Ascending aorta (tissue), 2 donors: ENCODE measurements around the gene AAMP. TPM values are rescaled to one million over a fixed set of nuclear protein-coding genes. Genes with fewer than 3 reads are reported as not detected.

Source experiments
- DNase-seq, 2 donors: peaks; one replicate each; pipeline ENCODE4 v3.0.0-alpha.2; 2019; ENCODE audit warnings: low spot score in 2 of 2
- H3K27ac ChIP-seq, 2 donors: fragments of 200-600 bp; sonication (generic); one replicate each; pipeline ENCODE4 v1.5.1; 2016 to 2017; ENCODE audit warnings: mild to moderate bottlenecking in 1 of 2
- H3K27me3 ChIP-seq: fragments of 200-600 bp; sonication (generic); one replicate; pipeline ENCODE4 v1.5.1; 2017
- H3K36me3 ChIP-seq, 2 donors: fragments of 200-600 bp; sonication (generic); one replicate each; pipeline ENCODE4 v1.5.1; 2016
- H3K4me1 ChIP-seq, 2 donors: fragments of 200-600 bp; sonication (generic); one replicate each; pipeline ENCODE4 v1.5.1; 2016 to 2017; ENCODE audit warnings: mild to moderate bottlenecking in 1 of 2
- H3K4me3 ChIP-seq, 2 donors: fragments of 200-600 bp; sonication (generic); one replicate each; pipeline ENCODE4 v1.5.1; 2016 to 2017; ENCODE audit warnings: mild to moderate bottlenecking in 1 of 2
- H3K9me3 ChIP-seq, 2 donors: fragments of 200-600 bp; sonication (generic); one replicate each; pipeline ENCODE4 v1.5.1; 2016
- intact Hi-C: fragments of 100-400 bp; cut with DNase I; formaldehyde crosslinking; loops from one replicate; pipeline ENCODE4 v1.15.1; 2023
- total RNA-seq: library from RNA; depleted of rRNA; stranded (reverse); fragments of >200 nt; gene quantifications from one replicate; pipeline ENCODE4 v1.1.0, GENCODE V29; 2016
- TF ChIP-seq, protein P1 (sequence below), 3 experiments: fragments of 200-600 bp in 2 of 3; fragments of 450-650 bp in 1 of 3; sonication (generic) in 2 of 3; IDR thresholded peaks; one replicate each; pipeline ENCODE4 v1.5.1; 2016 to 2019; ENCODE audit warnings: antibody characterized with exemption in 3 of 3, mild to moderate bottlenecking in 1 of 3, moderate library complexity in 1 of 3

AAMP gene
- total RNA-seq, 1 donor from 2014 or later = 73.7 TPM

DNA sequence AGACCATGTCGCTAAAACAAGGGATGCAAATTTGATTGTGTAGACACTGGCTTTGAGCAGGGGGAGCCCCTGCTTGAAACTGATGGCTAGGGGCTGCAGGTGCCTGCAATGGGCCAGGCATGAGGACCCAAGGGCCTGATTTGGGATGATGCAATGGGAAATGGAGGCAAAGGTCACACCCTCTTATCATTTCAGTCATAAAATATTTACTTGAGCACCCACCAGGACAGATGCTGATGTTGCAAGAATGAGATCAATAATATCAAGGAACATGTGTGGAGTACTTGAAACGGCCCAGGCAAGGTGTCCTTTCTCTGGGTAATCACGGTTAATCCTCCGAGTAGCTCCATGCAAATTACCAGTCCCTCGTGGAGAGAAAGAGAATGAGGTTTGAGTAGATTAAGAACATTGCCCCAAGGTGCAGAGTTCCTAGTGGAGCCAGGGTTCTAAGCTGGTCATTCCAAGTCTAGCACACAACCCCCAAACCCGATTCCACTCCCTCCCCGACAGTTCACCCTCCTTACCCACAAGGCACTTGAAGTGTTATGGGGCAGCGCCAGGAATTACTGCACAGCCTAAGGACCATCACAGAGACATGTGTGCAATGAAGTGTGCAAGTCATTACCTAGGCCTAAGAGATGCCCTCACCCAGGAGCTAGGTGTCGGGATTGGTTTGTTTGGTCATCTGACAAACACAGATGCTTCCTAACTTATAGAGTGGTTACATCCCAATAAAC, 36.4 kb upstream of the AAMP start:
- no peaks in the 10 kb centered on the region for H3K4me1 ChIP-seq
- H3K9me3 ChIP-seq = no peaks in the 10 kb centered on the region
- peak overlapping the region in 1 of 2 donors; percentile 46 for H3K27ac ChIP-seq
- no peak for DNase-seq
- H3K4me3 ChIP-seq = no peak overlapping the region
- TF ChIP-seq, protein P1, sequence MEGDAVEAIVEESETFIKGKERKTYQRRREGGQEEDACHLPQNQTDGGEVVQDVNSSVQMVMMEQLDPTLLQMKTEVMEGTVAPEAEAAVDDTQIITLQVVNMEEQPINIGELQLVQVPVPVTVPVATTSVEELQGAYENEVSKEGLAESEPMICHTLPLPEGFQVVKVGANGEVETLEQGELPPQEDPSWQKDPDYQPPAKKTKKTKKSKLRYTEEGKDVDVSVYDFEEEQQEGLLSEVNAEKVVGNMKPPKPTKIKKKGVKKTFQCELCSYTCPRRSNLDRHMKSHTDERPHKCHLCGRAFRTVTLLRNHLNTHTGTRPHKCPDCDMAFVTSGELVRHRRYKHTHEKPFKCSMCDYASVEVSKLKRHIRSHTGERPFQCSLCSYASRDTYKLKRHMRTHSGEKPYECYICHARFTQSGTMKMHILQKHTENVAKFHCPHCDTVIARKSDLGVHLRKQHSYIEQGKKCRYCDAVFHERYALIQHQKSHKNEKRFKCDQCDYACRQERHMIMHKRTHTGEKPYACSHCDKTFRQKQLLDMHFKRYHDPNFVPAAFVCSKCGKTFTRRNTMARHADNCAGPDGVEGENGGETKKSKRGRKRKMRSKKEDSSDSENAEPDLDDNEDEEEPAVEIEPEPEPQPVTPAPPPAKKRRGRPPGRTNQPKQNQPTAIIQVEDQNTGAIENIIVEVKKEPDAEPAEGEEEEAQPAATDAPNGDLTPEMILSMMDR (IDR thresholded peaks at IDR 0.05) = no peak
- no peaks in the 10 kb centered on the region for H3K36me3 ChIP-seq
- intact Hi-C loops = no loop called here
- H3K27me3 ChIP-seq = no peaks in the 10 kb centered on the region

DNA sequence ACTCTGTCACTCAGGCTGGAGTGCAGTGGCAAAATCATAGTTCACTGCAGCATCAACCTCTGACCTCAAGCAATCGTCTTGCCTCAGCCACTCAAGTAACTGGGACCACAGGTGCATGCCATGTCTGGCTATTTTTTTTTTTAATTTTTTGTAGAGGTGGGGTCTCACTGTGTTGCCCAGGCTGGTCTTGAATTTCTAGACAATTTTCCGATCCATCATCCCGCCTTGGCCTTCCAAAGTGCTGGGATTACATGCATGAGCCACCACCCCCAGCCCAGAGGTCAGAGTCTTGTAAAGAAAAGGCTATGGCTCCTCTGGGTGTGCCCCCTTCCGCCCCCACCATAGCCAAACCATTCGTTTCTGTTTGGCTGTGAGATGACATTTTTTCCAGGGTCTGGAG, 35.4 kb upstream of the AAMP start:
- H3K27me3 ChIP-seq = no peaks in the 10 kb centered on the region
- TF ChIP-seq, protein P1 (IDR thresholded peaks at IDR 0.05) = no peak
- intact Hi-C loops = no loop called here
- no peak for DNase-seq
- no peaks in the 10 kb centered on the region for H3K36me3 ChIP-seq
- peak overlapping the region in 1 of 2 donors; percentile 46 for H3K27ac ChIP-seq
- no peak overlapping the region for H3K4me3 ChIP-seq
- H3K9me3 ChIP-seq = no peaks in the 10 kb centered on the region
- H3K4me1 ChIP-seq = peaks cover 0 to 3% of the 10 kb centered on the region in 2 donors

DNA sequence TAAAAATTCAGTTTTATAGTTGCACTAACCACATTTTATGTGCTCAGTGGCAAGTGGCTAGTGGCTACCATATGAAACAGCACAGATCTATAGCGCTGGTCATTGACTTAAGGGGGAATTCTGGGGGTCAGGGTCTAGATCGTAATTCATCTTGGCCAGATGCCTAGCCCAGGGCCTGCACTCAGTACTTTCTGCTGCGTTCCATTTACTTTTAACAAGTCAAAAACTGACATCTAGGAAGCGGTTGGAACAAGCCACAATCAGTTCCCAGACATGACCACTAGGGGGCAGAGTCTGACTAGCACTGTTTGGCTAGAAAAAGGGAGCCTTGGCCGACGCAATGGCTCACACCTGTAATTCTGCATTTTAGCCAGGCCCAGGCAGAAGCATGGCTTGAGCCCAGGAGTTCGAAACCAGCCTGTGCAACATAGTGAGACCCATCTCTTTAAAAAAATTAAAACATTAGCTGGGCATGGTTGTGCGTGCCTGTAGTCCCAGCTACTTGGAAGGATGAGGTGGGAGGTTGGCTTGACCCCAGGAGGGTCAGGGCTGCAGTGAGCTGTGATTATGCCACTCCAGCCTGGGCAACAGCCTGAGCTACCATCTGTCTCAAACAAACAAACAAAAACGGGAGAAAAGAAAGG, 31.4 kb upstream of the AAMP start:
- peaks cover 0 to 21% of the 10 kb centered on the region in 2 donors for H3K4me1 ChIP-seq
- peak overlapping the region in 1 of 2 donors; percentile 4 for H3K27ac ChIP-seq
- no peak overlapping the region for H3K4me3 ChIP-seq
- no peaks in the 10 kb centered on the region for H3K27me3 ChIP-seq
- intact Hi-C loops = loop anchor here (1.0 to 5.0 kb wide), 5 partner anchors 22 to 166 kb away; partner anchors contain the start of gene CATIP
- no peaks in the 10 kb centered on the region for H3K36me3 ChIP-seq
- peak in 1 of 2 donors; percentile 94 for DNase-seq
- no peaks in the 10 kb centered on the region for H3K9me3 ChIP-seq
- TF ChIP-seq, protein P1 (IDR thresholded peaks at IDR 0.05) = peak; percentile 94 to 96 (median 95)

DNA sequence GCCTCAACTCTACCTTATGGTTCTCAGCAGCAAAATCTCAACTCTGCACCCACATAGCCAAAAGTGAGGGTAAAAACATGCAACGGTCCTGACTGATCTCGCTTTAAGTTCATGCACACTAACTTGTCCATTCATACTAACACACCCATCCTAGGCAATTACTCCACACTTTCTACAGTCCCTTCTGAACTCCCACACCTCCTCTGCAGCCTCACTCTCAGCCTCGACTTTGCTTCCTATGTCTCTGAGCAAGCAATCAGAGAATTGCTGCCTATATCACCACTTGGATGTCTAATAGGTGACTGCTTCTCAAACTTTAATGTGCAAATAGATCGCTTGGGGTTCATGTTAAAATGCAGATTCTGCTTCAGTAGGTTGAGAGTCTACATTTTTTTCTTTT, 30.2 kb upstream of the AAMP start:
- TF ChIP-seq, protein P1 (IDR thresholded peaks at IDR 0.05) = no peak
- no peaks in the 10 kb centered on the region for H3K9me3 ChIP-seq
- H3K27me3 ChIP-seq = no peaks in the 10 kb centered on the region
- H3K36me3 ChIP-seq = no peaks in the 10 kb centered on the region
- intact Hi-C loops = loop anchor here (2.0 to 5.0 kb wide), 3 partner anchors 23 to 167 kb away; no protein-coding TSS in a partner anchor
- no peak overlapping the region for H3K27ac ChIP-seq
- H3K4me1 ChIP-seq = peaks cover 8 to 31% of the 10 kb centered on the region in 2 donors
- no peak for DNase-seq
- H3K4me3 ChIP-seq = no peak overlapping the region

DNA sequence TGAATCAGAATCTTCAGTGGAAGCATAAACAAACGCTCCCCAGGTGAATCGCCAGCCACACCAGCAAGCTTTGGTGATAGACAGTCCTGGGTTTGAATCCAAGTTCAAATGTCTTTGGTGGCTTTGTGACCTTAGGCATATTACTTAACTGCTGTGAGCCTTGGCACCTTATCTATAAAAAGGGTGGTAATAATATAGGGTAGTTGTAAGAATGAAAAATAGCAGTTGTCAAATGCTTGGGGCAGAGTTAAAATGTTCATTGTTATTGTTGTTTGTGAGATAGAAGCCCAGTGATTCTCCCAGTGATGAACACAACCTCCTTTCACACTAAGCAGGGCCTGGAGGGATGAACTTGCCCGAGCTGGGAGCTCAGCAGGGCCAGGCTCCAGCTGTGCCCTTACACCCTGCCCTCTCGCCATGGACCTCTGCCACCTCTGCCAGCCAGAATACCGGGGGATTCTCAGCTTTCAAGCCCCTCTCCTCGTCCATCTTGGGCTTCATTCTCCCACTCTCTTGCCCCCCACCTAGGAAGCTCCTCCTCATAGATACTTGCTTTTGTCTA, 28.5 kb upstream of the AAMP start:
- no peaks in the 10 kb centered on the region for H3K9me3 ChIP-seq
- H3K4me1 ChIP-seq = peaks cover 14 to 49% of the 10 kb centered on the region in 2 donors
- no peaks in the 10 kb centered on the region for H3K36me3 ChIP-seq
- no peak for DNase-seq
- H3K27me3 ChIP-seq = no peaks in the 10 kb centered on the region
- H3K4me3 ChIP-seq = no peak overlapping the region
- peak overlapping the region; percentile 98 to 99 for H3K27ac ChIP-seq
- TF ChIP-seq, protein P1 (IDR thresholded peaks at IDR 0.05) = no peak
- intact Hi-C loops = loop anchor here (1.0 kb wide), 1 partner anchor 26 kb away; no protein-coding TSS in a partner anchor
